OCI-LY7 (cell line): ENCODE data around the gene NOTCH4.

Experiments
- EZH2phosphoT487 ChIP-seq: fragments of 200-600 bp; sonication (generic); IDR thresholded peaks from 2 replicates; pipeline ENCODE4 v1.6.1; 2018; ENCODE audit warnings: low read depth, borderline replicate concordance, mild to moderate bottlenecking, mixed run types, antibody characterized with exemption, low read length, moderate library complexity, mixed read lengths
- TF ChIP-seq, protein P1 (sequence below): fragments of 200-600 bp; sonication (generic); conservative IDR thresholded peaks from 2 replicates; pipeline ENCODE4 v1.5.1; 2014; ENCODE audit warnings: mild to moderate bottlenecking, antibody characterized with exemption, low read length, moderate library complexity, mixed read lengths

DNA sequence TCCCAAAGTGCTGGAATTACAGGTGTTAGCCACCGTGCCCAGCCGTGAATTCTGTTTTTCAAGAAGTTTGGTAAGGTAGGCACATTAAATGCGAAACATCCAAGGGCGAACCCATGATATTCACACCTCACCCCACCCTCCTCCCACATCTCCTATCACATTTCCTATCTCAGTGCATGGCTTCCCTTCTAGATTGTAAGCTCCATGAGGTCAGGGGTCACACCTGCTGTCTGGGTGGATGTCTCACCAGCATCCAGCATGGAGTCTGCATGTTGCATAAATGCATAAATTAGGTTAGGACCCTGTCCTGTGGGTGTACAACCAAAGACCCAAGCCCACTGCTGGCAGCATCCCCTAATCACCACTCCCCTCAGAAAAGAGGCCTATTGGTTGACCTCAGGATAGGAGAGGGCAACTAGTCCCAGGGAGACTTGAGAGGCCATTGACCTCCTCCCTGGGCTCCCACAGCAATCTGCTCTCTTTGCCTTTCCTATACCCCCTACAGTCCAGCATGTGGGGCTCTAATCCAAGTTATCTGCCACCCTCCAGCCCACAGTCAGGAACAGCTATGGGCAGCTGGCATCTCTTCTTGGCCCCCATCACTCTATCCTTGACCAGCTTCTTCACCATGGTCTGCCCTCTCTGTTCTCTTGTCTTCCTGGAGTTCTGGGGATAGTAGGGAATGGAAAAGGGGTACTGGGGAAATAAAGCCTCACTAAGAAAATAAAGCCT is 76.3 kb downstream of the NOTCH4 start:
- TF ChIP-seq, protein P1, sequence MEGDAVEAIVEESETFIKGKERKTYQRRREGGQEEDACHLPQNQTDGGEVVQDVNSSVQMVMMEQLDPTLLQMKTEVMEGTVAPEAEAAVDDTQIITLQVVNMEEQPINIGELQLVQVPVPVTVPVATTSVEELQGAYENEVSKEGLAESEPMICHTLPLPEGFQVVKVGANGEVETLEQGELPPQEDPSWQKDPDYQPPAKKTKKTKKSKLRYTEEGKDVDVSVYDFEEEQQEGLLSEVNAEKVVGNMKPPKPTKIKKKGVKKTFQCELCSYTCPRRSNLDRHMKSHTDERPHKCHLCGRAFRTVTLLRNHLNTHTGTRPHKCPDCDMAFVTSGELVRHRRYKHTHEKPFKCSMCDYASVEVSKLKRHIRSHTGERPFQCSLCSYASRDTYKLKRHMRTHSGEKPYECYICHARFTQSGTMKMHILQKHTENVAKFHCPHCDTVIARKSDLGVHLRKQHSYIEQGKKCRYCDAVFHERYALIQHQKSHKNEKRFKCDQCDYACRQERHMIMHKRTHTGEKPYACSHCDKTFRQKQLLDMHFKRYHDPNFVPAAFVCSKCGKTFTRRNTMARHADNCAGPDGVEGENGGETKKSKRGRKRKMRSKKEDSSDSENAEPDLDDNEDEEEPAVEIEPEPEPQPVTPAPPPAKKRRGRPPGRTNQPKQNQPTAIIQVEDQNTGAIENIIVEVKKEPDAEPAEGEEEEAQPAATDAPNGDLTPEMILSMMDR = no peak
- TF ChIP-seq EZH2phosphoT487 = no peak
